OCI-LY1 (cell line): ENCODE data around the gene GRID2.
"Not testable (repeated sequence)": the region's sequence is repeated elsewhere in the genome, so short reads cannot be mapped to it uniquely, and the experiment has no call there.

ENCODE experiments used
- H2AFZ ChIP-seq: fragments of 200-600 bp; sonication (generic), shearing (Covaris generic); 2 replicates; pipeline ENCODE4 v1.6.0; 2014; ENCODE audit warnings: antibody characterized with exemption, mild to moderate bottlenecking, low read length
- H3F3A ChIP-seq: fragments of 200-600 bp; sonication (generic), shearing (Covaris generic); 2 replicates; pipeline ENCODE4 v1.6.0; 2014; ENCODE audit warnings: mild to moderate bottlenecking, antibody characterized with exemption, low read length, moderate library complexity; ENCODE audit not compliant: insufficient read depth
- H3K27ac ChIP-seq: fragments of 200-600 bp; sonication (generic); 2 replicates; pipeline ENCODE4 v1.5.1; 2014; ENCODE audit warnings: low read length, mixed run types, mild to moderate bottlenecking, low read depth; ENCODE audit not compliant: poor library complexity, severe bottlenecking
- H3K27me3 ChIP-seq: fragments of 200-600 bp; sonication (generic); 2 replicates; pipeline ENCODE4 v1.6.0; 2014; ENCODE audit warnings: antibody characterized with exemption, mild to moderate bottlenecking, low read length, moderate library complexity; ENCODE audit not compliant: insufficient read depth
- H3K36me3 ChIP-seq: fragments of 200-600 bp; sonication (generic); 2 replicates; pipeline ENCODE4 v1.6.1; 2014; ENCODE audit warnings: mild to moderate bottlenecking, antibody characterized with exemption, low read length, moderate library complexity, mixed read lengths; ENCODE audit not compliant: insufficient read depth
- H3K4me1 ChIP-seq: fragments of 200-600 bp; sonication (generic); 2 replicates; pipeline ENCODE4 v1.5.1; 2014; ENCODE audit warnings: mild to moderate bottlenecking, low read length, moderate library complexity; ENCODE audit not compliant: insufficient read depth, severe bottlenecking
- H3K4me2 ChIP-seq: fragments of 200-600 bp; sonication (generic), shearing (Covaris generic); 2 replicates; pipeline ENCODE4 v1.6.1; 2014; ENCODE audit warnings: low read length
- H3K4me3 ChIP-seq: fragments of 200-600 bp; sonication (generic); 2 replicates; pipeline ENCODE4 v1.5.1; 2014; ENCODE audit warnings: low read length, low read depth, mild to moderate bottlenecking, mixed read lengths; ENCODE audit not compliant: poor library complexity, severe bottlenecking
- H3K79me2 ChIP-seq: fragments of 200-600 bp; shearing (Covaris generic); 2 replicates; pipeline ENCODE4 v1.6.1; 2016; ENCODE audit warnings: mixed run types, low read length, mixed read lengths; ENCODE audit not compliant: insufficient read depth
- H3K9ac ChIP-seq: fragments of 200-600 bp; sonication (generic), shearing (Covaris generic); 2 replicates; pipeline ENCODE4 v1.6.1; 2014; ENCODE audit warnings: mild to moderate bottlenecking, low read length, mixed read lengths
- H3K9me2 ChIP-seq: fragments of 200-600 bp; sonication (generic), shearing (Covaris generic); 2 replicates; pipeline ENCODE4 v1.6.1; 2014; ENCODE audit warnings: low read depth, mild to moderate bottlenecking, low read length, mixed read lengths
- H3K9me3 ChIP-seq: fragments of 200-600 bp; shearing (Covaris generic); 2 replicates; pipeline ENCODE4 v1.6.1; 2014; ENCODE audit warnings: low read length, mixed read lengths
- H4K20me1 ChIP-seq: fragments of 200-600 bp; sonication (generic), shearing (Covaris generic); 2 replicates; pipeline ENCODE4 v1.6.0; 2016; ENCODE audit warnings: mild to moderate bottlenecking, low read length; ENCODE audit not compliant: insufficient read depth
- CTCF ChIP-seq: fragments of 200-600 bp; sonication (generic), shearing (Covaris generic); IDR thresholded peaks from 2 replicates; pipeline ENCODE4 v1.5.1; 2017; ENCODE audit warnings: mild to moderate bottlenecking, antibody characterized with exemption, low read length, moderate library complexity, mixed read lengths
- EZH2 ChIP-seq: fragments of 200-600 bp; sonication (generic), shearing (Covaris generic); IDR thresholded peaks from 2 replicates; pipeline ENCODE4 v1.8.0; 2017; ENCODE audit warnings: borderline replicate concordance, mixed run types, mild to moderate bottlenecking, antibody characterized with exemption, low read length, moderate library complexity, mixed read lengths

GRID2 gene

GRCh38 chr4:92451782-92452181, 148.0 kb downstream of the GRID2 start:
- Histone ChIP-seq H3K27ac (no peak overlapping the region), H3K9ac (no peak overlapping the region), H3K27me3 (no peaks in the 10 kb centered on the region), H3F3A (no peaks in the 10 kb centered on the region), H4K20me1 (no peaks in the 10 kb centered on the region), H3K79me2 (no peaks in the 10 kb centered on the region), H3K4me3 (no peak overlapping the region), H3K9me3 (no peaks in the 10 kb centered on the region), H3K4me2 (no peak overlapping the region), H3K4me1 (no peaks in the 10 kb centered on the region), H3K9me2 (no peaks in the 10 kb centered on the region), H2AFZ (no peak overlapping the region), H3K36me3 (no peaks in the 10 kb centered on the region)
- TF ChIP-seq EZH2 (no peak), CTCF (no peak)

DNA sequence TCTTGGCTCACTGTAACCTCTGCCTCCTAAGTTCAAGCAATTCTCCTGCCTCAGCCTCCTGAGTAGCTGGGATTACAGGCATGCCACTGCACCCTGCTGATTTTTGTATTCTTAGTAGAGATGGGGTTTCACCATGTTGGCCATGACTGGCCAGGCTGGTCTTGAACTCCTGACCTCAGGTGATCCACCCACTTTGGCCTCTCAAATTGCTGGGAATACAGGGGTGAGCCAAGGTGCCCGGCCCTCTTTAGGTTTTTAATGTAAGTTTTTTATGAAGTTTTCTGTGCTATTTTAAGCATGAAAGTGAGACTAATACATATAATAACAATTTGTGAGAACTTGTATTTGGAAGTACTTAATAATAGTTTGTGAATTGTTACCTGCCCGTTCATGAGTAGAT, 148.6 kb downstream of the GRID2 start:
- H3K4me1 ChIP-seq, H3F3A ChIP-seq, H3K27ac ChIP-seq, H3K9me2 ChIP-seq, H3K79me2 ChIP-seq, H3K27me3 ChIP-seq, H3K4me2 ChIP-seq, H4K20me1 ChIP-seq, H3K36me3 ChIP-seq, H3K9ac ChIP-seq, H3K9me3 ChIP-seq, H2AFZ ChIP-seq, H3K4me3 ChIP-seq: not testable (repeated sequence)

GRCh38 chr4:92455329-92455839, 151.6 kb downstream of the GRID2 start:
- no peak overlapping the region for H3K4me3 ChIP-seq
- no peak overlapping the region for H3K4me2 ChIP-seq
- no peaks in the 10 kb centered on the region for H3K9me3 ChIP-seq
- no peaks in the 10 kb centered on the region for H3F3A ChIP-seq
- H3K27me3 ChIP-seq, result no peaks in the 10 kb centered on the region
- no peak overlapping the region for H2AFZ ChIP-seq
- no peaks in the 10 kb centered on the region for H3K9me2 ChIP-seq
- no peak overlapping the region for H3K27ac ChIP-seq
- H3K9ac ChIP-seq, result no peak overlapping the region
- no peaks in the 10 kb centered on the region for H4K20me1 ChIP-seq
- no peaks in the 10 kb centered on the region for H3K79me2 ChIP-seq
- no peaks in the 10 kb centered on the region for H3K36me3 ChIP-seq
- TF ChIP-seq CTCF (no peak), EZH2 (no peak)
- H3K4me1 ChIP-seq, result no peaks in the 10 kb centered on the region

- Histone ChIP-seq H3K4me1 (no peaks in the 10 kb centered on the region), H3K9ac (no peak overlapping the region), H3K27ac (no peak overlapping the region), H3K4me2 (no peak overlapping the region), H3K79me2 (no peaks in the 10 kb centered on the region), H3K36me3 (no peaks in the 10 kb centered on the region), H3F3A (no peaks in the 10 kb centered on the region), H3K9me2 (no peaks in the 10 kb centered on the region), H3K27me3 (no peaks in the 10 kb centered on the region), H2AFZ (no peak overlapping the region), H4K20me1 (no peaks in the 10 kb centered on the region), H3K4me3 (no peak overlapping the region), H3K9me3 (no peaks in the 10 kb centered on the region)
- TF ChIP-seq CTCF (no peak), EZH2 (no peak)
These were observed 152.2 kb downstream of the GRID2 start for GRCh38 chr4:92455951-92456350.
